ENCODE results near the gene MRNIP.

Gene MRNIP

DNA sequence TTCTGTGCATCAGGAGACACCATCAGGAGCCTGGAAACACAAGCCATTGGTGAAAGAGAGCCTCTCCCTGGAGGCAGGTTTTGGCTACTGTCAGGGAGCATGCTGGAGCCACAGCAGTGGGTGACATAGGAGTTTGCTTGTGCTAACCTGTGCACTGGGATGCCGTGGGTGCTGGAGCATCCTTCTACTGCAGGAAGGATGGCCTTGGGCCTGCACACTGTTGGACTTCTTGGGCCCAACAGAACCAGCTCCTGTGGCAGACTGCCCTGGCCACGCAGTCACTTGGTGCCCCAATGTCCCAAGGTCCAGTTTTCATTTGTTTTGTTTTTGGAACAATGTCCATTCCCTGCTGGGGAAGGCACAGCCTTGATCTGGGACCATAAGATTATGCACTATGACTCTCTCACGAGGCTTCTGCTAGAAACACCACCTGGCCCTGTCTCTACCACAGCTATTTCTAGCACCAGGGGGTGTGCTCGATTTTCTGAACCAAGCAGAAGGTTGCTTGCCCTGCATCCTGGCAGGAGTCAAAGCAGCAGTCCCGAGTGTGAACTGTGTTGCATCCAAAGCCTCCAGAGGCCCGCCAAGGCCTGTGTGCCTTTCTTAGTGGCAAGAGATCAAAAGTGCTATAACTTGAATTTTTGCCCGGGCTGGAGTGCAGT, 70.3 kb downstream of the MRNIP start:
- no peak for DNase-seq

Data from activated CD8-positive, alpha-beta memory T cell treated with anti-CD3 and anti-CD28 coated beads for 24 hours (primary cell).